GM23338 (cell line): ENCODE measurements around the gene FAM110A. TPM values are rescaled to one million over a fixed set of nuclear protein-coding genes. Genes with fewer than 3 reads are reported as not detected.

ENCODE experiments used
- ATAC-seq: fragments of 200-7000 bp; cut with Tn5 transposase; 3 replicates; pipeline ENCODE4 v1.9.1; 2020
- DNase-seq: peaks from one replicate; pipeline ENCODE4 v3.0.0-alpha.2; 2015; ENCODE audit warnings: low spot score
- H2AFZ ChIP-seq: fragments of 200-600 bp; sonication (generic); 2 replicates; pipeline ENCODE4 v1.8.0; 2016; ENCODE audit warnings: antibody characterized with exemption, mild to moderate bottlenecking, moderate library complexity
- H3F3A ChIP-seq: fragments of 200-600 bp; sonication (generic); replicated peaks from 2 replicates; pipeline ENCODE4 v1.8.0; 2017; ENCODE audit warnings: antibody characterized with exemption, mixed run types, low read depth
- H3K27ac ChIP-seq: fragments of 200-600 bp; sonication (generic); 2 replicates; pipeline ENCODE4 v1.6.1; 2016; ENCODE audit warnings: low read depth
- H3K27me3 ChIP-seq: fragments of 200-600 bp; sonication (generic); 2 replicates; pipeline ENCODE4 v1.8.0; 2016; ENCODE audit warnings: mild to moderate bottlenecking, mixed run types, moderate library complexity; ENCODE audit not compliant: insufficient read depth
- H3K36me3 ChIP-seq: fragments of 200-600 bp; sonication (generic); 2 replicates; pipeline ENCODE4 v1.8.0; 2016; ENCODE audit warnings: mild to moderate bottlenecking; ENCODE audit not compliant: insufficient read depth
- H3K4me1 ChIP-seq: fragments of 200-600 bp; sonication (generic); 2 replicates; pipeline ENCODE4 v1.8.0; 2016; ENCODE audit warnings: mild to moderate bottlenecking, moderate library complexity; ENCODE audit not compliant: insufficient read depth
- H3K4me2 ChIP-seq: fragments of 200-600 bp; sonication (generic); 2 replicates; pipeline ENCODE4 v1.7.1; 2017; ENCODE audit warnings: mixed run types
- H3K4me3 ChIP-seq: fragments of 200-600 bp; sonication (generic); 2 replicates; pipeline ENCODE4 v1.6.1; 2016; ENCODE audit warnings: mixed run types
- H3K79me2 ChIP-seq: fragments of 200-600 bp; sonication (generic); replicated peaks from 2 replicates; pipeline ENCODE4 v1.8.0; 2017; ENCODE audit warnings: mild to moderate bottlenecking; ENCODE audit not compliant: insufficient read depth
- H3K9me2 ChIP-seq: fragments of 200-600 bp; sonication (generic); 2 replicates; pipeline ENCODE4 v1.8.0; 2017; ENCODE audit not compliant: insufficient read depth
- H4K20me1 ChIP-seq: fragments of 200-600 bp; sonication (generic); replicated peaks from 2 replicates; pipeline ENCODE4 v1.8.0; 2017; ENCODE audit warnings: mild to moderate bottlenecking; ENCODE audit not compliant: insufficient read depth
- H3K27ac Mint-ChIP-seq: 2 replicates; pipeline ENCODE4 v1.8.0; 2020; ENCODE audit warnings: inconsistent platforms, mild to moderate bottlenecking, moderate library complexity, mixed read lengths
- H3K27me3 Mint-ChIP-seq: 3 replicates; pipeline ENCODE4 v1.8.0; 2022; ENCODE audit warnings: low read depth, mild to moderate bottlenecking, moderate library complexity, mixed read lengths, inconsistent platforms; ENCODE audit not compliant: insufficient read depth, poor library complexity
- H3K36me3 Mint-ChIP-seq: 3 replicates; pipeline ENCODE4 v1.8.0; 2021; ENCODE audit warnings: low read depth, mild to moderate bottlenecking, inconsistent platforms, moderate library complexity, mixed read lengths
- H3K4me1 Mint-ChIP-seq: 3 replicates; pipeline ENCODE4 v1.8.0; 2020; ENCODE audit warnings: mild to moderate bottlenecking, inconsistent platforms, mixed read lengths
- H3K4me3 Mint-ChIP-seq: 3 replicates; pipeline ENCODE4 v1.8.0; 2021; ENCODE audit warnings: moderate library complexity, mild to moderate bottlenecking, inconsistent platforms, mixed read lengths
- H3K9me3 Mint-ChIP-seq: 3 replicates; pipeline ENCODE4 v1.8.0; 2020; ENCODE audit warnings: moderate library complexity, mild to moderate bottlenecking, inconsistent platforms, mixed read lengths
- CREB1 ChIP-seq: fragments of 250-450 bp; sonication (Bioruptor Pico); IDR thresholded peaks from 2 replicates; pipeline ENCODE4 v1.5.0; 2020; ENCODE audit warnings: low read depth, mild to moderate bottlenecking, moderate library complexity
- ETS1 ChIP-seq: IDR thresholded peaks from 2 replicates; pipeline ENCODE4 v1.6.1; 2016; ENCODE audit warnings: antibody characterized with exemption
- EZH2 ChIP-seq: fragments of 200-600 bp; sonication (generic); IDR thresholded peaks from one replicate; pipeline ENCODE4 v1.8.0; 2017; ENCODE audit warnings: antibody characterized with exemption, mild to moderate bottlenecking, low read depth; ENCODE audit not compliant: unreplicated experiment
- EZH2phosphoT487 ChIP-seq: fragments of 200-600 bp; sonication (generic); IDR thresholded peaks from one replicate; pipeline ENCODE4 v1.8.1; 2018; ENCODE audit warnings: antibody characterized with exemption; ENCODE audit not compliant: unreplicated experiment
- JUNB ChIP-seq: IDR thresholded peaks from one replicate; pipeline ENCODE4 v1.6.1; 2016; ENCODE audit warnings: antibody characterized with exemption; ENCODE audit not compliant: unreplicated experiment
- NANOG ChIP-seq: IDR thresholded peaks from 2 replicates; pipeline ENCODE4 v1.6.1; 2016; ENCODE audit warnings: antibody characterized with exemption, borderline replicate concordance
- POLR2AphosphoS5 ChIP-seq: IDR thresholded peaks from 2 replicates; pipeline ENCODE4 v1.6.1; 2016; ENCODE audit warnings: antibody characterized with exemption, low read depth
- STAT1 ChIP-seq: IDR thresholded peaks from one replicate; pipeline ENCODE4 v1.6.1; 2016; ENCODE audit warnings: antibody characterized with exemption; ENCODE audit not compliant: unreplicated experiment
- ZNF114 ChIP-seq: fragments of 250-450 bp; sonication (Bioruptor Pico); IDR thresholded peaks from 2 replicates; pipeline ENCODE4 v1.5.0; 2020; ENCODE audit warnings: mild to moderate bottlenecking, moderate library complexity
- ZNF331 ChIP-seq: fragments of 250-450 bp; sonication (Bioruptor Pico); IDR thresholded peaks from 2 replicates; pipeline ENCODE4 v1.5.0; 2020; ENCODE audit warnings: low read depth, mild to moderate bottlenecking, moderate library complexity
- polyA plus RNA-seq: library from polyadenylated mRNA; unstranded; fragments of >200 nt; fragmentation: Nextera tagmentation; extraction: Ambion mirVana; gene quantifications from 2 replicates; pipeline ENCODE4 v1.2.1, GENCODE V29; 2016
- total RNA-seq: library from RNA; depleted of rRNA; stranded (reverse); fragments of >200 nt; shearing (Covaris generic); gene quantifications from 2 replicates; pipeline ENCODE4 v1.2.3, GENCODE V29; 2014
- TF ChIP-seq, protein P1 (sequence below): fragments of 250-450 bp; sonication (Bioruptor Pico); IDR thresholded peaks from 2 replicates; pipeline ENCODE4 v1.5.0; 2020; ENCODE audit warnings: mild to moderate bottlenecking, moderate library complexity
- TF ChIP-seq, protein P2 (sequence below), 2 experiments: fragments of 200-600 bp in 1 of 2; sonication (generic) in 1 of 2; conservative IDR thresholded peaks; 2 replicates each; pipeline versions ENCODE4 v1.5.1 to v1.6.1; 2016 to 2017; ENCODE audit warnings: antibody characterized with exemption in 2 of 2, low read depth in 2 of 2, mild to moderate bottlenecking in 2 of 2, moderate library complexity in 1 of 2
- TF ChIP-seq, protein P3 (sequence below): IDR thresholded peaks from one replicate; pipeline ENCODE4 v1.6.1; 2018; ENCODE audit warnings: antibody characterized with exemption; ENCODE audit not compliant: unreplicated experiment

FAM110A gene
- total and polyA plus RNA-seq, 2 experiments from 2014 or later: 10.7 to 13.7 TPM

- Mint-ChIP-seq H3K9me3 (peaks cover 5% of the 10 kb centered on the region; the same call in 2 of the 3 replicates), H3K27ac (no peak overlapping the region), H3K4me3 (no peak overlapping the region), H3K4me1 (peaks cover 5% of the 10 kb centered on the region), H3K27me3 (peaks cover 15% of the 10 kb centered on the region), H3K36me3 (peaks cover 3% of the 10 kb centered on the region; the same call in 1 of the 3 replicates)
- DNase-seq: no peak
- Histone ChIP-seq H2AFZ (no peak overlapping the region), H3K27me3 (no peaks in the 10 kb centered on the region), H3K36me3 (no peaks in the 10 kb centered on the region), H3K4me1 (no peaks in the 10 kb centered on the region), H3K27ac (no peak overlapping the region), H3F3A (no peaks in the 10 kb centered on the region), H3K4me3 (no peak overlapping the region), H3K4me2 (no peak overlapping the region), H4K20me1 (no peaks in the 10 kb centered on the region), H3K9me2 (no peaks in the 10 kb centered on the region), H3K79me2 (no peaks in the 10 kb centered on the region)
- TF ChIP-seq ZNF114 (no peak), CREB1 (CRISPR knock-in tag) (no peak), EZH2 (no peak), JUNB (no peak), EZH2phosphoT487 (no peak), ZNF331 (CRISPR knock-in tag) (no peak), ETS1 (no peak), POLR2AphosphoS5 (no peak), NANOG (no peak), STAT1 (no peak)
- TF ChIP-seq, protein P1, sequence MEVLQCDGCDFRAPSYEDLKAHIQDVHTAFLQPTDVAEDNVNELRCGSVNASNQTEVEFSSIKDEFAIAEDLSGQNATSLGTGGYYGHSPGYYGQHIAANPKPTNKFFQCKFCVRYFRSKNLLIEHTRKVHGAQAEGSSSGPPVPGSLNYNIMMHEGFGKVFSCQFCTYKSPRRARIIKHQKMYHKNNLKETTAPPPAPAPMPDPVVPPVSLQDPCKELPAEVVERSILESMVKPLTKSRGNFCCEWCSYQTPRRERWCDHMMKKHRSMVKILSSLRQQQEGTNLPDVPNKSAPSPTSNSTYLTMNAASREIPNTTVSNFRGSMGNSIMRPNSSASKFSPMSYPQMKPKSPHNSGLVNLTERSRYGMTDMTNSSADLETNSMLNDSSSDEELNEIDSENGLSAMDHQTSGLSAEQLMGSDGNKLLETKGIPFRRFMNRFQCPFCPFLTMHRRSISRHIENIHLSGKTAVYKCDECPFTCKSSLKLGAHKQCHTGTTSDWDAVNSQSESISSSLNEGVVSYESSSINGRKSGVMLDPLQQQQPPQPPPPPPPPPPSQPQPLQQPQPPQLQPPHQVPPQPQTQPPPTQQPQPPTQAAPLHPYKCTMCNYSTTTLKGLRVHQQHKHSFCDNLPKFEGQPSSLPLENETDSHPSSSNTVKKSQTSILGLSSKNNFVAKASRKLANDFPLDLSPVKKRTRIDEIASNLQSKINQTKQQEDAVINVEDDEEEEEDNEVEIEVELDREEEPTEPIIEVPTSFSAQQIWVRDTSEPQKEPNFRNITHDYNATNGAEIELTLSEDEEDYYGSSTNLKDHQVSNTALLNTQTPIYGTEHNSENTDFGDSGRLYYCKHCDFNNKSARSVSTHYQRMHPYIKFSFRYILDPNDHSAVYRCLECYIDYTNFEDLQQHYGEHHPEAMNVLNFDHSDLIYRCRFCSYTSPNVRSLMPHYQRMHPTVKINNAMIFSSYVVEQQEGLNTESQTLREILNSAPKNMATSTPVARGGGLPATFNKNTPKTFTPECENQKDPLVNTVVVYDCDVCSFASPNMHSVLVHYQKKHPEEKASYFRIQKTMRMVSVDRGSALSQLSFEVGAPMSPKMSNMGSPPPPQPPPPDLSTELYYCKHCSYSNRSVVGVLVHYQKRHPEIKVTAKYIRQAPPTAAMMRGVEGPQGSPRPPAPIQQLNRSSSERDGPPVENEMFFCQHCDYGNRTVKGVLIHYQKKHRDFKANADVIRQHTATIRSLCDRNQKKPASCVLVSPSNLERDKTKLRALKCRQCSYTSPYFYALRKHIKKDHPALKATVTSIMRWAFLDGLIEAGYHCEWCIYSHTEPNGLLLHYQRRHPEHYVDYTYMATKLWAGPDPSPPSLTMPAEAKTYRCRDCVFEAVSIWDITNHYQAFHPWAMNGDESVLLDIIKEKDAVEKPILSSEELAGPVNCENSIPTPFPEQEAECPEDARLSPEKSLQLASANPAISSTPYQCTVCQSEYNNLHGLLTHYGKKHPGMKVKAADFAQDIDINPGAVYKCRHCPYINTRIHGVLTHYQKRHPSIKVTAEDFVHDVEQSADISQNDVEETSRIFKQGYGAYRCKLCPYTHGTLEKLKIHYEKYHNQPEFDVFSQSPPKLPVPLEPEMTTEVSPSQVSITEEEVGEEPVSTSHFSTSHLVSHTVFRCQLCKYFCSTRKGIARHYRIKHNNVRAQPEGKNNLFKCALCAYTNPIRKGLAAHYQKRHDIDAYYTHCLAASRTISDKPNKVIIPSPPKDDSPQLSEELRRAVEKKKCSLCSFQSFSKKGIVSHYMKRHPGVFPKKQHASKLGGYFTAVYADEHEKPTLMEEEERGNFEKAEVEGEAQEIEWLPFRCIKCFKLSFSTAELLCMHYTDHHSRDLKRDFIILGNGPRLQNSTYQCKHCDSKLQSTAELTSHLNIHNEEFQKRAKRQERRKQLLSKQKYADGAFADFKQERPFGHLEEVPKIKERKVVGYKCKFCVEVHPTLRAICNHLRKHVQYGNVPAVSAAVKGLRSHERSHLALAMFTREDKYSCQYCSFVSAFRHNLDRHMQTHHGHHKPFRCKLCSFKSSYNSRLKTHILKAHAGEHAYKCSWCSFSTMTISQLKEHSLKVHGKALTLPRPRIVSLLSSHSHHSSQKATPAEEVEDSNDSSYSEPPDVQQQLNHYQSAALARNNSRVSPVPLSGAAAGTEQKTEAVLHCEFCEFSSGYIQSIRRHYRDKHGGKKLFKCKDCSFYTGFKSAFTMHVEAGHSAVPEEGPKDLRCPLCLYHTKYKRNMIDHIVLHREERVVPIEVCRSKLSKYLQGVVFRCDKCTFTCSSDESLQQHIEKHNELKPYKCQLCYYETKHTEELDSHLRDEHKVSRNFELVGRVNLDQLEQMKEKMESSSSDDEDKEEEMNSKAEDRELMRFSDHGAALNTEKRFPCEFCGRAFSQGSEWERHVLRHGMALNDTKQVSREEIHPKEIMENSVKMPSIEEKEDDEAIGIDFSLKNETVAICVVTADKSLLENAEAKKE (CRISPR knock-in tag): no peak
- TF ChIP-seq, protein P2, sequence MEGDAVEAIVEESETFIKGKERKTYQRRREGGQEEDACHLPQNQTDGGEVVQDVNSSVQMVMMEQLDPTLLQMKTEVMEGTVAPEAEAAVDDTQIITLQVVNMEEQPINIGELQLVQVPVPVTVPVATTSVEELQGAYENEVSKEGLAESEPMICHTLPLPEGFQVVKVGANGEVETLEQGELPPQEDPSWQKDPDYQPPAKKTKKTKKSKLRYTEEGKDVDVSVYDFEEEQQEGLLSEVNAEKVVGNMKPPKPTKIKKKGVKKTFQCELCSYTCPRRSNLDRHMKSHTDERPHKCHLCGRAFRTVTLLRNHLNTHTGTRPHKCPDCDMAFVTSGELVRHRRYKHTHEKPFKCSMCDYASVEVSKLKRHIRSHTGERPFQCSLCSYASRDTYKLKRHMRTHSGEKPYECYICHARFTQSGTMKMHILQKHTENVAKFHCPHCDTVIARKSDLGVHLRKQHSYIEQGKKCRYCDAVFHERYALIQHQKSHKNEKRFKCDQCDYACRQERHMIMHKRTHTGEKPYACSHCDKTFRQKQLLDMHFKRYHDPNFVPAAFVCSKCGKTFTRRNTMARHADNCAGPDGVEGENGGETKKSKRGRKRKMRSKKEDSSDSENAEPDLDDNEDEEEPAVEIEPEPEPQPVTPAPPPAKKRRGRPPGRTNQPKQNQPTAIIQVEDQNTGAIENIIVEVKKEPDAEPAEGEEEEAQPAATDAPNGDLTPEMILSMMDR (conservative IDR thresholded peaks at IDR 0.05; ENCODE audit: low read depth in 2 of 2): no peak
- TF ChIP-seq, protein P3, sequence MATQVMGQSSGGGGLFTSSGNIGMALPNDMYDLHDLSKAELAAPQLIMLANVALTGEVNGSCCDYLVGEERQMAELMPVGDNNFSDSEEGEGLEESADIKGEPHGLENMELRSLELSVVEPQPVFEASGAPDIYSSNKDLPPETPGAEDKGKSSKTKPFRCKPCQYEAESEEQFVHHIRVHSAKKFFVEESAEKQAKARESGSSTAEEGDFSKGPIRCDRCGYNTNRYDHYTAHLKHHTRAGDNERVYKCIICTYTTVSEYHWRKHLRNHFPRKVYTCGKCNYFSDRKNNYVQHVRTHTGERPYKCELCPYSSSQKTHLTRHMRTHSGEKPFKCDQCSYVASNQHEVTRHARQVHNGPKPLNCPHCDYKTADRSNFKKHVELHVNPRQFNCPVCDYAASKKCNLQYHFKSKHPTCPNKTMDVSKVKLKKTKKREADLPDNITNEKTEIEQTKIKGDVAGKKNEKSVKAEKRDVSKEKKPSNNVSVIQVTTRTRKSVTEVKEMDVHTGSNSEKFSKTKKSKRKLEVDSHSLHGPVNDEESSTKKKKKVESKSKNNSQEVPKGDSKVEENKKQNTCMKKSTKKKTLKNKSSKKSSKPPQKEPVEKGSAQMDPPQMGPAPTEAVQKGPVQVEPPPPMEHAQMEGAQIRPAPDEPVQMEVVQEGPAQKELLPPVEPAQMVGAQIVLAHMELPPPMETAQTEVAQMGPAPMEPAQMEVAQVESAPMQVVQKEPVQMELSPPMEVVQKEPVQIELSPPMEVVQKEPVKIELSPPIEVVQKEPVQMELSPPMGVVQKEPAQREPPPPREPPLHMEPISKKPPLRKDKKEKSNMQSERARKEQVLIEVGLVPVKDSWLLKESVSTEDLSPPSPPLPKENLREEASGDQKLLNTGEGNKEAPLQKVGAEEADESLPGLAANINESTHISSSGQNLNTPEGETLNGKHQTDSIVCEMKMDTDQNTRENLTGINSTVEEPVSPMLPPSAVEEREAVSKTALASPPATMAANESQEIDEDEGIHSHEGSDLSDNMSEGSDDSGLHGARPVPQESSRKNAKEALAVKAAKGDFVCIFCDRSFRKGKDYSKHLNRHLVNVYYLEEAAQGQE: no peak
- no peak for ATAC-seq
Observed at GRCh38 chr20:821731-822065, 11.8 kb upstream of the FAM110A start.
